Endothelial cell of hepatic sinusoid (primary cell): Measurements from ENCODE around the gene PTK6.

Experiments
- in situ Hi-C: cut with HindIII; loops from 2 replicates; pipeline ENCODE4 v1.10.0; 2017; ENCODE audit warnings: low sequenced_read_pairs

The PTK6 gene

DNA sequence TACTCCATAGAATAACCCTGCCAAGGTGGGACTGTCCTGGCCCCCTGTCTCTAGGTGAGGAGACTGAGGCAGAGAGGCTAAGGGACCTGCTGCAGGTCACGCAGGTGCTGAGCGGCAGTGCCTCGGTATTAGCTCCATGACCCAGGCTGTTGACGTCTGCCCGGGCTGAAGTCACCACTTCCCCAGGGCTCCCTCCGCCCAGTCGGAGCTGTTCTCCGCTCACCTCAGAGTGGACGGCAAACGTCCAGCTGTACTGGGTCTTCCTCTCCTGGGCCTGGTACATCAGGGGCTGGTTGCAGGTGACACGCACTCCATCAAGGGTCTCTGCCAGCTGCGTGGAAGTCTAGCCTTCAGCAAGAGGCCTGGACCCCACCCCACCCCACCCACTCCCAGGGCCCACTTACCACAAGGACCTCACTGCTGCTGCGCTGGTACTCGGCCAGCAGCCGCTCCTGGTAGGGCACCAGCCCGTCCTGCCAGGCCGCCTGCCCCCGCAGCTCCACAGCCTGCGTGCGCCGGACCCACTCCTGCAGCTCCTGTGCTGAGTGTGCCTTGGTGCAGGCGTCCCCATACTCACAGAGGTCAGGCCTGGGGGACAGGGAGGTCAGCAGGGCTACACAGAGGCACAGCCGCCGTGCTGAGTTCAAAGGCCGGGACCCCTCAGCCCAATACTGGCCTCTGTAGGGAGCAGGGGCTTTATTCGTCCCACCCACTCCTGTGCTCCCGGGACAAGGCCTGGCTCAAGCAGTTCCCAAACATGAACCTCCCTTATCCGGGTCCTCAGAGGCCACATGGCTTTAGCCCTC lies 33.3 kb upstream of the PTK6 start:
- in situ Hi-C loops: no loop called here

DNA sequence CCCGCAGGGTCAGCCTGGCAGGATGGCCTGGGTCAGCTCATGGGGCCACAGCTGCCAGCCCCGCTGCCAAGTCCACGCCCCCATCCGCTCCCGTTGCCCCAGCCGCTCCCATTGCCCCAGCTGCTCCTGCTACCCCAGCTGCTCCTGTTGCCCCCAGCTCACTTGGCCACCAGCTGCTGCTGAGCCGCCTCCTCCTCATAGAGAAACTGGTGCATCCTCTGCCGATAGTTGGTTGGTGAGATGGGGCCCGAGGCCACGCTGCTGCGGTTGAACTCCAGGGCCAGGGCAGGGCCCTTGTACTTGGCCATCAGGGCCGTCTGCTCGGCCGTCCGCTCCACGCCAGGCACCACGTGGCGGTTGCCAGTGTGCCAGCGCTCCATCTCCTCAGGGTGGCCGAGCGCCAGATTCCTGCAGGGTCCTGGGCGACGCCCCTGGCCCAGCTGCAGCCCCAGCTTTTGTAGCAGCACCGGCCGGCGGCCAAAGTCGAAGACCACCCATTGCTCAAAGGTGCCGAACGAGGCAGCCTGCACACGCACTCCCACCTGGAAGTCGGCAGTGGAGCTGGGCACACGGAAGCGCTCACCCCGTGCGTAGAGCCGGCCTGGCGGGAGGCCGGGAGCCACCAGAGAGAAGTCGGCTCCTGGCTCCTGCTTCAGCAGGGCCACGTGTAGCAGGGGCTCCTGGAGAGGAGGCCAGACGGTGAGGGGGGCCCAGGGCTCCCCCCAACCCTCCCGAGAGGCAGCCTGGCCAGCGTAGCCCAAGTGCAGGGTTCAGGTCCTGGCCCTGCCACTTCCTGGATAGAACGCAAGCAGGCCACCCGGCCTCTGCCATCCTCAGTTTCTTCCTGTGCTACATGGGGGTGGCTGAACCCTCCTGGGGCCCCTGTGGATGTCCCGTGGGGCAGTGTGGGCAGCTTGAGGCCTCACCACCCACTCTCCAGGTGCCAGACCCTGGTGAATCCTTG lies 32.1 kb upstream of the PTK6 start:
- in situ Hi-C loops: no loop called here

DNA sequence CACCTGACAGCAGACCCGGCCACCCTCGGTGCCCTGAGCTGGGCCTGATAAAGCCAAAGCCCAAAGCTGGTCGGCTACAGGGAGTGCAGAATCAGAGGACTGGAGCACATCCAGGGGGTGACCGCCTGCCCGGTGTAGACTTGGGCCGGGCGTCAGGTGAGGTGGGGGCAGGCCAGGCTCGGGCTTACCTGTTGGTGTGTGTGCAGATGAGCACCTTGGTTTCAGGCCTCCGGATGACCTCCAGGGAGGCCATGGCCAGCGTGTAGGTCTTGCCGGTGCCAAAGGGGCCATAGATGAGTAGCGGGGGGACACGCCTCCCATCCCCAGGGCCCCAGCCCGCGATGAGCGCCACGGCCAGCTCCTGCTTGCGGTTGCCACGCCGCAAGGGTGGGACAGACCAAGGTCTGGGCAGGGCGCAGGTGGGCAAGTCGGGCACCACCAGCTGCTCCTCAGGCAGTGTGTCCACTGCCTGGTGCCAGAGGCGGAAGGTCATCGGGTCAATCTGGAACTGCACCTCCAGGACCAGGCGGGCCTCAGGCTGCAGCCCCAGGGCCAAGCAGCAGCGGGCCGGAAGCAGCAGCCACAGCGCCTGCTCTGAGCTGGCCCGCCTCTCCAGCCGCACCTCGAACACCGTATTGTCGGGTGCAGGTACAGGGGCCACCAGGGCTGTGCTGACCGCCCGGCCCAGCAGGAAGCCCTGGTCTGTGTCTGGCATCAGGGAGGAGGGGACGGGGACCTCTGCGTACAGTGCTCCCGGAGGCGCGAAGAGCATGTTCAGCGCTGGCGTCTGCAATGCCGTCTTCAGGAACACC lies 31.2 kb upstream of the PTK6 start:
- in situ Hi-C loops: no loop called here

DNA sequence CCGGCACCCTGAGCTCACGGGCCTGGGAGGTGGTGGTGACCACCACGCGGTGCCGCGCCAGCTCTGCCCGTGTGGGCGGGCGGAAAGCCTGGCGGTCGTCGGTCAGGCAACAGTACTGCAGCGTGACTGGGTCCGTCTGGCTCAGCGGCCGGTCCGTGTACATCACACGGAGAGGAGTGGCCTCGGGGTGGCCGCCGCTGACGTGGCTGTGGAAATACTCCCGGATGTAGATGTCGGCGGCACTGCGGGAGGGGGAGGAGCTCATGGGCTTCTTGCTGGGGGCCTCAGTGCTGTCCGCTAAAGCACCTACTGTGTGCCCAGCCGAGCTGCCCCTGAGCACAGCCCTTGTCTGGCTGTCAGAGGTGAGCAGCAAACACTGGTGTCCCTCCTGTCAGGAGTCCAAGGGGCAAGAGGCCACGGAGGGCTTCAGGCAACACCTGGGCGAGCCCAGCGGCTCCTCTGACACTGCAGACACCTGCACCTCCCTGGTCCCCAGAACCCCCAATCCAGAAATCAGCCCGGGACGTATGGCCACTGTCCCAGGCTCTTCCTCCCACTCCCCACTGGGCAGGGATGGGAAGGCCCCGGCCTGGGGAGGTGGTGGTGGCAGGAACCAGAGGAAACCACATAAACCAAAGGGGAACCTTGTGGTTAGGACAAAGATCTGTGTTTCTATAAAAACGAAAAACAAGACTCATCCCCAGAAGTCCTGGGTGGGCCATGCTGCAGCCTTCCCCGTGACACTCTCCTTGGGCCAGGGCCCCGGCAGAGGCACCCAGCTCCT lies 30.4 kb upstream of the PTK6 start:
- in situ Hi-C loops: no loop called here

DNA sequence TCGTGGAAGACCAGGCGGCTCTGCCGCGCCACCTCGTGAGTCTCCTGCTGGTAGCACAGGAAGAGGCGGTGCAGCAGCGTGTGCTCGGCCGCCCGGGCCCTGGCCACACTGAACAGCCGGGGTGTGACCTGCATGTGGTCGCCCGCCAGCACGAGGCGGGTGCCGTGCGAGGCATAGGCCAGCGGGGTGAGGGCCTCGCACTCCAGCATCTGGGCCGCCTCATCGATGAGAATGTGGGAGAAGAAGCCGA lies 29.9 kb upstream of the PTK6 start:
- in situ Hi-C loops: no loop called here

DNA sequence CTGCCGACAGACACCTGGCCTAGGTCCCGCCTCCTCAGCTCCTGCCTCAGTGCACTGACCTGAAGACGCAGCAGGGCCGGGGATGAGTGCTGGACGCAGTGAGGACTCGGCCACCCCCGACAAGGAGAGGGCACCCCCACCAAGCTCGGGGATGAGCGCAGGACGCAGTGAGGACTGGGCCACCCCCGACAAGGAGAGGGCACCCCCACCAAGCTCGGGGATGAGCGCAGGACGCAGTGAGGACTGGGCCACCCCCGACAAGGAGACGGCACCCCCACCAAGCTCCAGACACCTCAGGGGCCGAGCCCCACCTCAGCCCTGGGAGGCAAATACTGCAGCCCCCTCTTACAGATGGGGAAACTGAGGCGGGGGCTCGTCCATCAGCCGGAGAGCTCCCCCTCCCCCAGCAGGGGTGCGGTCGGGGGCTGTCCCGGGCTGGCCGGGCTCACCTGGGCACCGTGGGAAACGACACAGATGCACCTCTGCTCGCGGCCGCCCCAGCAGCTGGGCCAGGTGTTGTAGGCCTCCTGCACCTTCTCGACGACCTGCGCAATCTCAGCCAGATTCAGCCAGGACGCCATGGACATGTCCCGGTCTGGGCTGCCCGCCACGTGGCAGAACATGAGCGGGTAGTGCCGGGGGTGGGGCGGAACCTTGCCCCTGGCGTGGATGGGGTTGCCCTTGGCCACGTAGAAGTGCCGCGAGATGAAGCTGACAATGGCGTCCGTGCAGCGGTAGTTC lies 29.4 kb upstream of the PTK6 start:
- in situ Hi-C loops: no loop called here

DNA sequence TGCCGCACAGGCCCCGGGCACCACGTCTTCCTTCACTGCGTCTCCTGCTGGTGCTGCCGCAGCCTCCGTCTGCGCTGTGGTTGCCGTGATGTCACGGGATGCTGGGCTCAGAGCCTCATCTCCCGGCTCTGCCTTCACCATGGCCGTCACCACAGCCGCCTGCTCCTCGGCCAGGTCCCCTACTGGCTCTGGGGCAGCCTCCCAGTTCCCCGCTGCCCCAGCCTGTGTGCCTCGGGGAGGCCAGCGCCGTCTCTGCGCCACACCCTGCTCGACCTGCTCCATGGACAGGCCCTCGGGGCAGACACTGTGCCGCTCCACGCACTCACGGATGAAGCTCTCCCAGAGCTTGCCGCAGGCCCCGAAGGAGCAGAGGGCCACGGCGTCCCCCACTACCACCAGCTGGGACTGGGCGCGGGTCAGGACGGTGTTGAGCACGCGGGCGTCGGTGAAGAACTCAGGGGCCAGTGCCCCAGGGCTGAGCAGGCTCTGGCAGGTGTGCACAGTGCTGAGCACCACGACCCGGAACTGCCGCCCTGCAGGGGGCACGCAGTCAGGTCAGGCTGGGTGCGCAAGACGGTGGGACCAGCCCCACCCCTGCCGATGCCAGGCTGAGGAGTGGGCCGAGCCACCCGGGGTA lies 28.6 kb upstream of the PTK6 start:
- in situ Hi-C loops: no loop called here

DNA sequence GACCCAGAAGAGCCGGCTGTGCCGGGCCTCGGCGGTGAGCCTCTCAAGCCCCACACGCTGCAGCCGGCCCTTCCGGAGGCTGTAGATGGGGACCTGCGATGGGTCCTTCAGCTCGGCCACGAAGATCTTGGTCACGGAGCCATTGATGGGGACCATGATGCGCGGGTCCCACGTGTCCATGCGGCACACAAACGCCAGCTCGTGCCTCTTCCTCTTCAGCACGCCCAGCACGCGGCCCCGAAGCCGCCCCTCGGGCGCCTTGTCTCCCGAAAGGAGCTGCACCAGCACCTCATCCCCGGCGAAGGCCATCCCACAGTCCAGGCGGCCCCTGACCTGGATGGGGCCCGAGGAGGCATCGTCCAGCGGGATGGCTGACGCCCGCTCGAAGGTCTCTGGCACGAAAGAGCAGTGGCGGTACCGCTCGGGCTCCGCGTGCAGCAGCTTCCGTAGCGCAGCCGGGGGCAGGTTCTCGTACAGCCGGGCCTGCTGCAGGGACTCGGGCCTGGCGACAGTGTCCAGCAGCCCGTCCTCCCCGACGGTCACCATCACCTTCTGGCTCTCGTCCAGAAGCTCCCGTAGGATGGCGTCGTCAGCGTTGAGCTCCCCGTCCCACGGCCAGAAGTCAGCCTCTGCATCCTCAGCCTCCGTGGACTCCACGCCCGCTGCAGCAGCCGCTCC lies 28.0 kb upstream of the PTK6 start:
- in situ Hi-C loops: no loop called here

DNA sequence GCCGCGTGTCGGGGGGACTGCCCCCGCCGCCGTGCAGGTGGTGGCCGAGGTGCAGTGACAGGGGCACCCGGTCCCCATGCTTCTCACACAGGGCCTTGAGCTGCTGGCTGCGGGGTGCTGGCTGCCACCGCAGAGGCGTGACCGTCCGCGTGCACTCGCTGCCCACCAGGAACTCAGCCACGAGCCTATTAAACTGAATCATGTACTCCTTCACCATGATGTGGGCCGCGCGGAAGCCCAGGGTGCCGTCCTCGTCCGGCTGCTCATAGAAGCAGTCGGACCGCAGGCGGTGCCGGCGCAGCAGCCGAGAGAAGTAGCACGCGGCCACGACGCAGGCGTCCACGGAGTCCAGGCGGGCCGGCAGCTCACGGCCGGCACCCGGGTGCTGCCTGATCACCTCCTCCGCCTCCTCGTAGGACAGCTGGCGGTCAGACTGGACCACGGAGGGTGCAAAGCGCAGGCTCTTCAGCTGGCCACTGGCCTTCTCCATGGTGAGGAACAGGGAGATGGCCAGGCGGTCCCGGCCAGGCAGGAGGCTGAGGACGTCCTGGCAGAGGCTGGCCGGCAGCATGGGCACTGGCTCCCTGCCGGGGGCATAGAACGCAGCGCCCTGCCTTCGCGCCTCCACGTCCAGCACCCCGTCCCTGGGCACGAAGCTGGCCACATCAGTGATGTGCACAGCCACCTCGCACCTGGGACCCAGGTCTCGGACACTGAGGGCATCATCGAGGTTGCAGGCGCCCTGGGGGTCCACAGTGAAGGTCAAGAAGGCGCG lies 27.0 kb upstream of the PTK6 start:
- in situ Hi-C loops: no loop called here

DNA sequence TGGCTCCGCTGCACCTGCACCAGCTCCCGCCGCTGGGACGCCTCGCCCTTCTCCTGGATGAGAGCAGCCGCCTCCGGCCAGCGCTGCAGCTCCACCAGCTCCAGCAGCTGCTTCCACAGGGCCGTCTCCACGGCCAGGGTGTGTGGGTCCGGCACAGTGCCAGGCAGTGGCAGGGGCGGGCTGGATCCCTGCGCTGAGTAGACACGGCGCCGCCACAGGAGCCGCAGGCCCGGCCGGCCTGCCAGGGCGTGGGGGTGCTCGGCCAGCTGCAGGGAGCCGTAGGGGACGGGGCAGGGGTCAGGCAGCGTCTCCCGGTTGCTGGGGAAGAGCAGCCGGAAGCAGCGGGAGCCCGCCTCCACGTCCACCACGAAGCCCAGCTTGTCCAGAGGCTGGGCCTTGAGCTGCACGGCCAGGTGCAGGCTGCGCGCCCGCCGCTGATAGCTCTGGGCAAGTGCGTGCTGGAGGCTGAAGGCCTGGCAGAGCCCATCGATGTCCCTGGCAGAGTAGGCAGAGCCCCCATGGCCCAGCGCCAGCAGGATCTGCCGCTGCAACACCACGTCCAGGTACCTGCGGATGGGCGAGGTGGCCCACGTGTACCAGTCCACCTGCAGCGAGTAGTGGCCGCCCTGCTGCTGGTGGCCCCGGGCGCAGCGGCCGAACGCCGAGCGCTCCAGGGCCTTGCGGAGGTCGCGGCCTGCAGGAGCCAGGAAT lies 26.2 kb upstream of the PTK6 start:
- in situ Hi-C loops: no loop called here

DNA sequence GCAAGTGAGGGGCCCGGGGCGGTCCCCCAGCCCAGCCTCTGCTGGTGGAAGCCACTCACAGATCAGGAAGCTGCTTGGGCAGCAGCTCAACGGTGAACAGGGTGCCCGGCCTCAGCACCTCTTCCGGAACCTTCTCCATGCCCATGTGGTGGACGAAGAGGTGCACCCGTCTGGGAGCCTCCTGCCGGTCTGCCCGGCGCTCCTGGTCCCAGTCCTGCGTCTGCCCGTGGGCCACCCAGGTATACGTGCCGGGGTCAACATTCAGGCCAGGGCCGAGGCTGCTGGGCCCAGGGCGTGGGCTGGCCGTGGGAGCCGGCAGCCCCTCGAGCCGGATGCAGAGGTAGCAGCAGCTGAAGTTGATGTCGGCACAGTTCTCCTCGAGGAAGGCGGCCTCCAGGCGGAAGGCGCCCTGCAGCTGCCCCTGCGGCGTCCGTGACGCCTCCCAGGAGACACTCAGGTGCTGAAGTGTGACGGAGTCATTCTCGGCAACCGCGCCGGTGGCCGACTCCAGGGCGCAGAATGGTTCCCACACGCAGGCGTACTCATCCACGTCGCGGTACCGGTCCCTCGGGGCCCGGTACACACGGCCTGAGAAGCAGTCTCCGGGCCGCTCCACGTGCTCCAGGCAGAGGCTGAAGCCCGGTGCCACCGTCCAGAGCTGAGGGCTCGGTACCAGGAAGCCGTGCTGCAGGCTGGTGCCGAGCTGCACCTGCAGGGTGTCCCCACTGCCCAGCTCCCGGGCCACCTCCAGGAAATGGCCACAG lies 25.5 kb upstream of the PTK6 start:
- in situ Hi-C loops: no loop called here

DNA sequence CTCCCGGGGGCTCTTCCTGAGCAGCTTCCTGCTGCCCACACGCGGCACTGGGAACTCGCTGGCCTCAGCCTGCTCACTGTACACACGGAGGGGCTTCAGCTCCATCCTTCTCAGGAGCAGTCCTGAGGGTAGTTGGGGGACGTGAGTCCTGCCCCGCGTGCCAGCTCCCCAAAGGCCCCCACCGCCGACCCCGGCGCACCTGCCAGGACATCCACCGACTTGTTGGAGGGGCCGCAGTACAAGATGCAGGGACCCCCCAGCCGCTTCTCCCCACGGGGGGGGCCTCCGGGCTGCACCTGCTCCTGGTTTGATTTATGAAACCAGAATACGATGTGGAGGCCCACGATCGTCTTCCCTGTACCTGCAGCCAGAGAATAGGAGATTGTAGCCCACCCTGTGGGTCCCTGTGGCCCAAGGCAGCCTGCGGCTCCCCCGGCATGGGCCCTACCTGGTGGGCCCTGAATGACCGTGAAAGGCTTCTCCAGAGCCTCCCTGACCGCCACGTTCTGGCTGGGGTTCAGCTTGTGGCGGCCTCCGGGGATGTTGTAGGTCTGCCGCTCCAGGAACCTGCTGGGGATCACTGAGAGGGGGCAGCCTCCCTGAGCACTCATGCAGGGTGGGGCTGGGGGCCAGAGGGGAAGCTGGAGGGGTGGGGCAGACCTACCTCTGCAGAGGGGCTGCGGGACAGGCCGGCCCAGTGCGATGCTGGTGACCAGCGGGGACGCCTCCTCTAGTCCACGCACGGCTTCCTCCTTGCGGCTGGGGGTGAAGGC lies 24.6 kb upstream of the PTK6 start:
- in situ Hi-C loops: no loop called here

DNA sequence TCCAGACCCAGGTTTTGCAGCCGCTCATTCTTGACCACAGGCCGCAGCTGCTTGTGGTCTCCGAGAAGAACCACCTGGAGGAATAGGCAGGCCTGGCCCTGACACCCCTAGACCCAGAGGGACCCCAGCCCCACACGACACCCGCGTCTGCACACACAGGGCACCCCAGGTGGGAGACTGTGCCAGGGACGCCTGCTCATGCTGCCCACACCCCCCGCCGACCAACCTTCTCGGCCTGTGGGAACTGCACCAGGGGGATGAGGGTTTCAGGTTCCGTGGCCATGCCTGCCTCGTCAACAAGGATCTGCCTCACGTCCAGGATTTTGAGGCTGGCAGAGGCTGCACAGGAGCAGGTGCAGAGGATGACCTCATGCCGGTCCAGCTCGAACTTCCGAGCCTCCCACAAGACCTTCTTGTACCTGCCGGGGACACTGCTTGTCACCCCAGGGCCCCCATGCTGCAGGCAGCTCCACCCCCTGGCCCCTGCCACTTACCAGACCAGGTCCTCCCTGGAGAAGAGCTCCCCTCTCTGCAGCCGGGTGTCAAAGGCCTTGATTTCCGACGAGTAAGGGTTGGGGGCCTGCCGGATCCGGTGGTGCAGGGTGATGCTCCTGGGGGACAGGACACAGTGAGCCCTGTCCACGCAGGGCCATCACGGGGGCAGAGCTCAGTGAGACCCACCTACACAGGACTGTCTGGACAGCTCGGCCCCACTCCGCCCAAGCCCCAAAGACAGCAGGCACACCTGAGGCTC lies 23.9 kb upstream of the PTK6 start:
- in situ Hi-C loops: no loop called here

DNA sequence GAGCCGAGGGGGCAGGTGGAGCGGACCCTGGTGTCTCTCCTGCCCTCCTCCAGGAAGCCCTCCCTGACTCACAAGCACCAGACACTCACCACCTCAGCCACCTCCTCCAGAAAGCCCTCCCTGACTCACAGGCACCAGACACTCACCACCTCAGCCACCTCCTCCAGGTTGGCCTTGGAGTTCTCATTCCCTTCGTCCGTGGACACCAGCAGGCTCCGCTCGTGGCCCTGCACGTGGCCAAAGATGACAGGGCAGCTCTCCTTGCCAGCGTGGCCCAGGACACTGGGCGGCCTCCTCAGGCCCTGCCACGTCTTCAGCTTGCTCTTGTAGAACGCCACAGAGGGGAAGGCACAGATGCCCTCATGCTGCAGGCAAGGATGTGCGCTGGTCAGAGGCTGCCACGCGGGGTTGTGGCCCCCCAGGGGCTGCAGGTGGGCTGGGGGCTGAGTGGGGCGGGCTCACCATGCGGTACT lies 23.2 kb upstream of the PTK6 start:
- in situ Hi-C loops: no loop called here
